PFSK-1 (cell line): ENCODE results near the gene MKNK1.

Source experiments
- POLR2AphosphoS5 ChIP-seq: IDR thresholded peaks from 2 replicates; pipeline ENCODE4 v1.6.1; 2012; ENCODE audit warnings: low read depth, mild to moderate bottlenecking, control low read depth, low read length, moderate library complexity
- REST ChIP-seq, 2 experiments: IDR thresholded peaks; 2 replicates each; pipeline versions ENCODE4 v1.6.1 to v1.8.0; 2011 to 2012; ENCODE audit warnings: low read depth in 2 of 2, low read length in 2 of 2, control low read depth in 1 of 2, inconsistent platforms in 1 of 2, mild to moderate bottlenecking in 1 of 2, moderate library complexity in 1 of 2; ENCODE audit not compliant: insufficient read depth in 1 of 2
- SIN3A ChIP-seq: IDR thresholded peaks from 2 replicates; pipeline ENCODE4 v1.6.1; 2012; ENCODE audit warnings: mild to moderate bottlenecking, low read length, moderate library complexity, borderline replicate concordance; ENCODE audit not compliant: insufficient read depth
- TAF1 ChIP-seq: IDR thresholded peaks from 2 replicates; pipeline ENCODE4 v1.6.1; 2012; ENCODE audit warnings: low read length, control low read depth, borderline replicate concordance; ENCODE audit not compliant: insufficient read depth

- TF ChIP-seq TAF1 (no peak), REST (IDR thresholded peaks at IDR 0.05; ENCODE audit: insufficient read depth in 1 of 2, low read depth in 2 of 2, low read length in 2 of 2) (no peak), POLR2AphosphoS5 (no peak), SIN3A (no peak)
Observed at GRCh38 chr1:46508757-46509156, 95.3 kb downstream of the MKNK1 start.
